ENCODE data around the gene CUL9.

Gene CUL9

DNA sequence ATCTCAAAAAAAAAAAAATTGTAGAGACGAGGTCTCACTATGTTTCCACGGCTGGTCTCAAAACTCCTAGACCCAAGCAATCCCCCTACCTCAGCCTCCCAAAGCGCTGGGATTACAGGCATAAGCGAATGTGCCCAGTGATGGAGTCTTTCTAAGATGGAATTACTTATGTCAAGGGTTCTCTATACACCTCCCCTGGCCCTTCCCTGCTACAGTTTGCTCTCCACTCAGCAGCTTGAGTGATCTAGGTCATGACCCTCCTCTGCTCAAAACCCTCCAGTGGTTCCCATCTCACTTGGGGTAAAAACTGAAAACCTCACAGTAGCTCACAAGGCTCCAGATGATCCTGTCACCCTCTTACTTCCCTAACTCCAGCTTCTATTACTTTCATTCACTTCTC, 49.1 kb downstream of the CUL9 start:
- DNase-seq = no peak

GRCh38 chr6:43231735-43232450, 49.9 kb downstream of the CUL9 start:
- DNase-seq = no peak

- no peak for DNase-seq
These were observed 53.8 kb downstream of the CUL9 start for GRCh38 chr6:43235841-43236240.

DNA sequence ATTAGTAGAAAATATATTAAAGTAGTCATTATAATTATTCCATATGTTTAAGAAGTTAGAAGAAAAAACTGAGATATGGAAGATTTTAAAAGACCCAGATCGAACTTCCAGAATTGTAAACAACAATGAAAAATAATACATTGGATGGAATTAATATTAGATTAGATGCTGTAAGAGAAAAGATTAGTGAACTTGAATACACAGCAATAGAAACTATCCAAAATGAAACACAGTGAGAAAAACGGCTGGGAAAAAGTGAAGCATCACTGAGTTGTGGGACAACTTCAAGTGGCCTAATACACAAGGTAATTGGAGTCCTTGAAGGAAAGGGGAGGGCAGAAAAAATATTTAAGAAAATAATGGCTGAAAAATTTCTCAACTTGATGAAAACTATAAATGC, 57.1 kb downstream of the CUL9 start:
- DNase-seq = no peak

GRCh38 chr6:43240950-43241349, 59.0 kb downstream of the CUL9 start:
- no peak for DNase-seq

DNA sequence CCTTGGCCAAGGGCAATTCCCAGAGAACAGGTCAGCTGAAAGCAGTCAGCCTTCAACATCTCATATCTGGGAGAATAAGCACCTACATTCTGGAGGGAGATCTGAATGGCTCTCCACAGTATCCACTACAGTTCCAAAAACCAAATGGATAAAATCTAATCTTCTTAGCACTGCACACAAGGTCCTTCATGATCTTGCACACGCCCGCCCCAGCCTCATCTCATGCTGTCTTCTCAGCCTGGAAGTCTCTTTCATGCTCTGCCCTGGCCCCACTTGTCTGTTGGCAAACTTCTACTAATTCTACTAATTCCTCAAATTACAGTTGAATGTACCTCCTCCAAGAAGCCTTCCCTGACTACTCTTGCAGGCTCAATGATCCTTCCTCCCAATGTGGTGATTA, 59.5 kb downstream of the CUL9 start:
- no peak for DNase-seq

GRCh38 chr6:43242908-43243663, 61.1 kb downstream of the CUL9 start, which contains the start of gene TTBK1:
Gene TTBK1 (plus strand): TSS chr6:43243481. CDS start chr6:43246661, 3,180 bp downstream.
- peak; percentile 43 for DNase-seq

- DNase-seq = no peak
These were observed 61.8 kb downstream of the CUL9 start for GRCh38 chr6:43243664-43244321.

DNA sequence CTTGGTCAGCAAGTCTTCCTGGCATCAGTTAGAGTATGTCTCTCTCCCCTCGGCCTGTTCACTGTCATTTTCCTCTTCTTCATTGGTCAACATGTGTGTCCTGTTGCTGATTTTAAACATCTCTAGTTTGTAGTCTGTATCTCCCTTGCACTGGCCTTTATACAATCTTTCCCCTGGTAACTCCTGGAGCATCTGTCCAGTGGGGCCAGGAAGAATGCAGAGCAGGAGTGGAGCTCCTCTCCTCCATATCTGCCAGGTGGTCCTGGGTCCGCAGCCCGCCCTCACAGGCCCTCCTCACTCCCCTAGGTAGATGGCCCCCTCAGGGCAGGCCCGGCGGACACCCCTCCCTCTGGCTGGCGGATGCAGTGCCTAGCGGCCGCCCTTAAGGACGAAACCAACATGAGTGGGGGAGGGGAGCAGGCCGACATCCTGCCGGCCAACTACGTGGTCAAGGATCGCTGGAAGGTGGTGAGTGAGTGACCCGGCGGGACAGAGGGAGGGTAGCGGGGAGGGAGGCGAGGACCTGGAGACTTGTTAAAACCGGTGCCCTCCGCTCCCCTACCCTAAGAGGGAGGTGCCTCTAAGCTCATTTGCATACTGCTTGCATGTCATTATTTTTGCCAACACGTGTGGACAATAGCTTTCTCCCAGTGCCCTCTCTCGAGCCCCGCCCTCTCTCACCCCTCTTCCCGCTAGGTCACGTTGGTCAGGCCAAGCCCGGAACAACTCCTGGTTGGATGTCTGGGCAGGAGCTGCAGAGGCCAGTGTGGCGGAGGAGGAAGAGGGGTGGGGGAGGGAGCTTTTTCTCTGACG, 64.5 kb downstream of the CUL9 start:
- peak; percentile 56 for DNase-seq

DNA sequence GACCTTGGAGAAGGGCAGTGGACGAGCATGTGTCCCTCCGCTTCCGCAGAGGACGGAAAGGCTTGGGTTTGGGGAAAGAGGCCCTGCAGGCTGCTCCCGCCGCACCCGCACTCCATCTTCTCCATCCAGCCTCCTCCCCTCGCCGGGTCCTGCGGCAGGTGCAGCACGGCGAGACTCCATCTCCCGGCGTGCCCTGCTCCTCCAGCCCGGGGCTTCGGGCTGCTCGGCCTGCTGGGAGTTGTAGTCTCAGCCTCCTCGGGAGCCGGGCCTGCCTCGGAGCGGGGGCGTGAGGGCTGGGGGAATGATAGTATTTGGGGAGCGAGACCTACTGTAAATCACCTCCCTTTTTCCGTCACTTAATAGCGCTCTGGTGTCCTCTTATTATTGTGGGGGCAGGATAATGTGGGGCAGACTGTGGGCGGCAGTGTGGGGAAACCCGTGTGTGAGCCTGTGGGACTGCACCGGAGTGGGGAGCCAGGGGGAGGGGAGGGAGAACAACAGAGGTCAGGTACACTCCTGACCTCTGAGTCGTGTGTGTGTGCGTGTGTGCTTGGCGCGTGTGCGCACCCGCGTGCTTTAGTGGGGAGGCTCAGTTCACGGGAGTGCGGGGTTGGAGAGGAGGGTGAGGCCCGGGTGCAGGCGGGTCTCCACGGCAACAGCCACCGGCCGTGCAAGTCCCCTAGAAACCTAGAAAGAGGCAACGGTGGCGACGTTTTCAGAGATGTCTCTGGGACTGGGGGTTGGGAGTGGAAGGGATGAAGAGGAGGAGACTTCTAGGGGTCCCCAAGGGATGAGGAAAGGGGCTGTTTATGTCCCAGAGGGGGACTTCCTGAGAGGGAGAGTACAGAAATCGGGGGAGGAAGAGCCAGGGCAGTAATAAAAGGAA, 65.4 kb downstream of the CUL9 start:
- peak; percentile 73 for DNase-seq

- DNase-seq = no peak
These were observed 66.1 kb downstream of the CUL9 start for GRCh38 chr6:43248101-43248500.

GRCh38 chr6:43248791-43249190, 66.8 kb downstream of the CUL9 start:
- no peak for DNase-seq

GRCh38 chr6:43250992-43251373, 69.0 kb downstream of the CUL9 start:
- no peak for DNase-seq

DNA sequence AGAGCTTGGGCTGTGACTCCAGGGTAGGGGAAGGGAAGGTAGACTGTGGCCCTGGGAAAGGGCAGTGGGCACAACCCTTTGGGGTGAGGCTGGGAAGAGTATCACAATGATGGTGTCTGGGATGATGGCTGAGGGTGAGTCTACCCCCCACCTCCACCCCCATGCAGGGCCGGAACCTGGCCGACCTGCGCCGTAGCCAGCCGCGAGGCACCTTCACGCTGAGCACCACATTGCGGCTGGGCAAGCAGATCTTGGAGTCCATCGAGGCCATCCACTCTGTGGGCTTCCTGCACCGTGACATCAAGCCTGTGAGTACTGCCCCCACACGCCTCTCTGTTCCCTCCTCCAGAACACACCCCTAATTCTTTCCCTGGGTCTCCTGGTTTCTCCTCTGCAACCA, 71.4 kb downstream of the CUL9 start:
- no peak for DNase-seq

DNA sequence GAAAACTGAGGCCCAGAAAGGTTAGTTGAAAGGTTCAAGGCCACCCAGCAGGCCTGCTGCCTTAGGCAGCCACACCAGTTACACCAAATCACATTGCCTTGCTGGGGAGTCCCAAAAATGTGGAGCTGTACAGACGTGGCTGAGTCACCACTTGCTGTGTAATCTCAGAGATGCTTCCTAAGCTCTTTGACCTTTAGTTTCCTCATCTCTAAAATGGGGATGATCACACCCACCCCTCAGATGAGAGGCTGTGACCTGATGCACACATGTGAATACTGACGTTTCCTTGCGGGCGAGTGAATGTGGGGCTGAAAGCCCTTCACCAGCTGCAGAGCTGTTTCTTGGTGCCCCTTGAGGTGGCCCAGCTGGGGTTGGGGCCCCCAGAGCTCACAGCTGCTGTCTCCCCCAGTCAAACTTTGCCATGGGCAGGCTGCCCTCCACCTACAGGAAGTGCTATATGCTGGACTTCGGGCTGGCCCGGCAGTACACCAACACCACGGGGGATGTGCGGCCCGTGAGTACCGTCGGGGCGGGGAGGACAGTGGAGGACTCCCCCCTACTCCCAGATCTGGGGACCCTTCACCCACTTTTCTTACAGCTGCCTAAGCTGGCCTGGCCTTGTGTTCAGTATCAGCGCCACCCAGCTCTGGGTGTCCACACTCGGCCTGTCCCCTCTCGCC, 72.3 kb downstream of the CUL9 start:
- no peak for DNase-seq

DNA sequence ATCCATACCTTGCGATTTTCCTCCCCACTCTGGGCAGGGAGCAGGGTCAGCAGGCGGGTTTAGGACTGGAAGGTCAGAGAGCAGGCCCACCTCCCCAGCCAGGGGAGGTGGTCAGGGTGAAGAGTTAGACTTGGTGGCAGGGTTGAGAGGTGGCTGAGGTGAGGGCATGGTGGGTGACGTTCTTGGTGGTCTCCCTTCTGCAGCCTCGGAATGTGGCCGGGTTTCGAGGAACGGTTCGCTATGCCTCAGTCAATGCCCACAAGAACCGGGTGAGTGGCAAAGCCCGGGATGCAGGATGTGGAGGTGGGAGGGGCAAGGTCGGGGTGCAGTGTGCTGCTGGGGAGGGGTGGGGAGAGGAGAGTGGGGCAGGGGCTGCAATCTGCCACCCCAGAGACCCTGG, 72.8 kb downstream of the CUL9 start:
- DNase-seq = no peak

- no peak for DNase-seq
These were observed 73.5 kb downstream of the CUL9 start for GRCh38 chr6:43255408-43256054.

DNA sequence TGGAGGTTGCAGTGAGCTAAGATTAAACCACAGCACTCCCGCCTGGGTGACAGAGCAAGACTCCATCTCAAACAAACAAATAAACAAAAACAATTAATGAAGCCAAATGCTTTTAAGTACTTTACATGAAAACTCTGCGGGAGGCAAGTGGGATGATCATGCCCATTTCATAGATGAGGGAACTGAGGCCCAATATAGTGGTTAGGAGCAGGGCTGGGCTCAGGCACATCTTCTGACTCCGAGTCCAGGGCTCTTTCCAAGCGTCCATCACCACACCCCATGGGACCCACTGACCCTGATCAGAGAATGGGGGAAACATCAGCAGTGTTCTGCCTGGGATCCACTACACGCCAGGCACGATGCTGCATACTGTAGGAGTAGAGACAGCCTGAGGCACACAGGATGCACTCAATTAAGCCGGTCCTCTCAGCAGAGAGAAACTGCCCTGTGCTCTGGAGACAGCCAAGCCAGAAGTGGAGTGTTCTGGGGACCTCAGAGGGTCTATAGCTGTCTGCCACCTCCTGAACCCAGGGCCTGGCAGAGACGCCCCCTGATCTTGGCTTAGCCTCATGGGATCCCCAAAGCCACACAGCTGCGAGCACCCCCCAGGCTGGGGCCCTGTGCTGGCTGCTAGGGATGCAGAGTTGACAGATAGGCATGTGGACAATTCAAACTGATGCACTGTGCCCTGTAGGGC, 74.8 kb downstream of the CUL9 start:
- no peak for DNase-seq

- DNase-seq = no peak
These were observed 75.6 kb downstream of the CUL9 start for GRCh38 chr6:43257367-43258145.

All from NCI-H748 treated with DMSO at 0.1 percent for 48 hours (cell line).